Esophagus (tissue), 2 donors: ENCODE results near the gene ARL14EPL. TPM values are rescaled to one million over a fixed set of nuclear protein-coding genes. Genes with fewer than 3 reads are reported as not detected.

Experiments
- H3K27ac ChIP-seq, 2 donors: one replicate each; pipeline ENCODE4 v1.5.1; 2013; ENCODE audit warnings: low read depth in 2 of 2, mild to moderate bottlenecking in 2 of 2, inconsistent platforms in 1 of 2, low read length in 1 of 2, moderate library complexity in 1 of 2
- H3K27me3 ChIP-seq, 2 donors: one replicate each; pipeline ENCODE4 v1.6.1; 2013; ENCODE audit warnings: low read length in 2 of 2, control low read depth in 1 of 2, mild to moderate bottlenecking in 1 of 2; ENCODE audit not compliant: insufficient read depth in 2 of 2, control insufficient read depth in 1 of 2
- H3K36me3 ChIP-seq, 2 donors: one replicate each; pipeline ENCODE4 v1.6.1; 2013; ENCODE audit warnings: low read length in 1 of 2; ENCODE audit not compliant: control insufficient read depth in 2 of 2, insufficient read depth in 2 of 2
- H3K4me1 ChIP-seq, 2 donors: one replicate each; pipeline ENCODE4 v1.6.1; 2013; ENCODE audit warnings: low read length in 1 of 2; ENCODE audit not compliant: control insufficient read depth in 2 of 2, insufficient read depth in 2 of 2
- H3K4me3 ChIP-seq, 2 donors: one replicate each; pipeline ENCODE4 v1.5.1; 2013; ENCODE audit warnings: low read length in 2 of 2, mild to moderate bottlenecking in 2 of 2, low read depth in 1 of 2, moderate library complexity in 1 of 2
- H3K9me3 ChIP-seq, 2 donors: one replicate each; pipeline ENCODE4 v1.6.1; 2013; ENCODE audit warnings: mild to moderate bottlenecking in 2 of 2, low read depth in 1 of 2, low read length in 1 of 2, moderate library complexity in 1 of 2; ENCODE audit not compliant: control insufficient read depth in 2 of 2, insufficient read depth in 1 of 2
- WGBS, 2 donors: extraction: QIAGEN DNeasy Blood & Tissue Kit; methylation state at CpG; one replicate each; pipeline ENCODE4 v1.1.7; 2013; 5-methylcytosine and 5-hydroxymethylcytosine counted together
- polyA plus RNA-seq, 2 donors: library from polyadenylated mRNA; stranded (reverse); fragments of 200-250 nt; gene quantifications; one replicate each; pipeline ENCODE4 v1.2.3, GENCODE V29; 2013
- donor health status: healthy with polysubstance abuse.
- donor health status: Bipolar disorder and iron deficiency.

The ARL14EPL gene
- polyA plus RNA-seq, 2 donors: 0.05 TPM; not detected in 1

- no peaks in the 10 kb centered on the region for H3K9me3 ChIP-seq
- H3K27ac ChIP-seq: no peak overlapping the region
- no peak overlapping the region for H3K4me3 ChIP-seq
- WGBS, 2 donors: 48 to 54% methylated on average over 3 of the region's 3 CpGs
- H3K4me1 ChIP-seq: no peaks in the 10 kb centered on the region
- no peaks in the 10 kb centered on the region for H3K27me3 ChIP-seq
- H3K36me3 ChIP-seq: no peaks in the 10 kb centered on the region
These were observed 11.8 kb downstream of the ARL14EPL start for GRCh38 chr5:116044073-116044472.

GRCh38 chr5:116045821-116046220 is 13.5 kb downstream of the ARL14EPL start:
- Histone ChIP-seq H3K4me3 (no peak overlapping the region), H3K27ac (no peak overlapping the region), H3K9me3 (no peaks in the 10 kb centered on the region), H3K36me3 (no peaks in the 10 kb centered on the region), H3K4me1 (no peaks in the 10 kb centered on the region), H3K27me3 (no peaks in the 10 kb centered on the region)
- 72 to 79% methylated on average over 2 of the region's 2 CpGs for WGBS, 2 donors

GRCh38 chr5:116046261-116046660 is 14.0 kb downstream of the ARL14EPL start:
- H3K27me3 ChIP-seq: no peaks in the 10 kb centered on the region
- H3K27ac ChIP-seq: no peak overlapping the region
- no peak overlapping the region for H3K4me3 ChIP-seq
- 81 to 89% methylated on average over 3 of the region's 3 CpGs for WGBS, 2 donors
- no peaks in the 10 kb centered on the region for H3K4me1 ChIP-seq
- no peaks in the 10 kb centered on the region for H3K9me3 ChIP-seq
- H3K36me3 ChIP-seq: no peaks in the 10 kb centered on the region

GRCh38 chr5:116046823-116047222 is 14.6 kb downstream of the ARL14EPL start:
- no peaks in the 10 kb centered on the region for H3K4me1 ChIP-seq
- 78 to 82% methylated on average over 2 of the region's 2 CpGs for WGBS, 2 donors
- H3K27ac ChIP-seq: no peak overlapping the region
- H3K27me3 ChIP-seq: no peaks in the 10 kb centered on the region
- no peaks in the 10 kb centered on the region for H3K36me3 ChIP-seq
- no peak overlapping the region for H3K4me3 ChIP-seq
- no peaks in the 10 kb centered on the region for H3K9me3 ChIP-seq

GRCh38 chr5:116058346-116058936 is 26.2 kb downstream of the ARL14EPL start:
- H3K36me3 ChIP-seq: no peaks in the 10 kb centered on the region
- 83 to 84% methylated on average over 13 of the region's 13 CpGs for WGBS, 2 donors
- H3K27me3 ChIP-seq: no peaks in the 10 kb centered on the region
- H3K4me1 ChIP-seq: no peaks in the 10 kb centered on the region
- no peak overlapping the region for H3K4me3 ChIP-seq
- no peak overlapping the region for H3K27ac ChIP-seq
- H3K9me3 ChIP-seq: no peaks in the 10 kb centered on the region

GRCh38 chr5:116062352-116062751 is 30.1 kb downstream of the ARL14EPL start:
- Histone ChIP-seq H3K27me3 (no peaks in the 10 kb centered on the region), H3K27ac (no peak overlapping the region), H3K4me1 (no peaks in the 10 kb centered on the region), H3K4me3 (no peak overlapping the region), H3K9me3 (no peaks in the 10 kb centered on the region), H3K36me3 (no peaks in the 10 kb centered on the region)
- 61 to 72% methylated on average over 2 of the region's 2 CpGs for WGBS, 2 donors

- Histone ChIP-seq H3K36me3 (no peaks in the 10 kb centered on the region), H3K27me3 (no peaks in the 10 kb centered on the region), H3K4me3 (no peak overlapping the region), H3K27ac (no peak overlapping the region), H3K9me3 (no peaks in the 10 kb centered on the region), H3K4me1 (no peaks in the 10 kb centered on the region)
- 83 to 91% methylated on average over 3 of the region's 3 CpGs for WGBS, 2 donors
These were observed 31.7 kb downstream of the ARL14EPL start for GRCh38 chr5:116063950-116064349.

GRCh38 chr5:116068028-116068632 is 35.9 kb downstream of the ARL14EPL start:
- no peaks in the 10 kb centered on the region for H3K4me1 ChIP-seq
- no peak overlapping the region for H3K4me3 ChIP-seq
- H3K9me3 ChIP-seq: no peaks in the 10 kb centered on the region
- 13 to 15% methylated on average over 4 of the region's 4 CpGs for WGBS, 2 donors
- no peaks in the 10 kb centered on the region for H3K36me3 ChIP-seq
- H3K27me3 ChIP-seq: no peaks in the 10 kb centered on the region
- H3K27ac ChIP-seq: no peak overlapping the region

- Histone ChIP-seq H3K27me3 (no peaks in the 10 kb centered on the region), H3K4me1 (no peaks in the 10 kb centered on the region), H3K4me3 (no peak overlapping the region), H3K27ac (no peak overlapping the region), H3K36me3 (no peaks in the 10 kb centered on the region), H3K9me3 (no peaks in the 10 kb centered on the region)
- 91 to 92% methylated on average over 1 of the region's 1 CpG for WGBS, 2 donors
These were observed 38.9 kb downstream of the ARL14EPL start for GRCh38 chr5:116071211-116071610.

GRCh38 chr5:116075191-116075831 is 43.0 kb downstream of the ARL14EPL start:
- no peak overlapping the region for H3K4me3 ChIP-seq
- no peak overlapping the region for H3K27ac ChIP-seq
- H3K27me3 ChIP-seq: no peaks in the 10 kb centered on the region
- no peaks in the 10 kb centered on the region for H3K36me3 ChIP-seq
- H3K9me3 ChIP-seq: no peaks in the 10 kb centered on the region
- no peaks in the 10 kb centered on the region for H3K4me1 ChIP-seq
- 58 to 66% methylated on average over 6 of the region's 6 CpGs for WGBS, 2 donors
